Retinal pigment epithelial cell (primary cell): ENCODE results near the gene PTOV1.

Experiments
- DNase-seq: peaks from one replicate; pipeline ENCODE4 v3.0.0-alpha.2; 2010; ENCODE audit warnings: low read depth
- H3K4me3 ChIP-seq: 2 replicates; pipeline ENCODE4 v1.5.1; 2011; ENCODE audit warnings: mild to moderate bottlenecking, low read length, control low read depth, moderate library complexity
- CTCF ChIP-seq: conservative IDR thresholded peaks from 2 replicates; pipeline ENCODE4 v1.5.1; 2011; ENCODE audit warnings: low read depth, low read length, control low read depth, inconsistent platforms

Gene PTOV1

GRCh38 chr19:49850221-49850486 lies 805 bp upstream of the PTOV1 start:
- peak overlapping the region; percentile 87 for H3K4me3 ChIP-seq
- TF ChIP-seq CTCF, result no peak
- no peak for DNase-seq

- DNase-seq, result no peak
- no peak for TF ChIP-seq CTCF
- peak overlapping the region; percentile 87 for H3K4me3 ChIP-seq
Measured at GRCh38 chr19:49851456-49852259, 699 bp downstream of the PTOV1 start.

GRCh38 chr19:49852631-49853126 lies 1.7 kb downstream of the PTOV1 start:
- H3K4me3 ChIP-seq, result peak overlapping the region; percentile 87
- no peak for DNase-seq
- no peak for TF ChIP-seq CTCF

- no peak overlapping the region for H3K4me3 ChIP-seq
- no peak for TF ChIP-seq CTCF
- DNase-seq, result no peak
Measured at GRCh38 chr19:49853852-49854377, 3.0 kb downstream of the PTOV1 start.

- H3K4me3 ChIP-seq, result no peak overlapping the region
- no peak for DNase-seq
- TF ChIP-seq CTCF, result no peak
Measured at GRCh38 chr19:49854378-49855263, 3.7 kb downstream of the PTOV1 start.

- H3K4me3 ChIP-seq, result no peak overlapping the region
- no peak for DNase-seq
- no peak for TF ChIP-seq CTCF
Measured at GRCh38 chr19:49855277-49855675, 4.3 kb downstream of the PTOV1 start.
